Measurements from ENCODE around the gene SLC9A3. TPM values are rescaled to one million over a fixed set of nuclear protein-coding genes. Genes with fewer than 3 reads are reported as not detected.

SLC9A3 gene
- total and polyA plus RNA-seq, 3 experiments from 2014 or later: 2.4 to 2.6 (median 2.5) TPM

Other genes starting within 250 kb of the SLC9A3 start
- 10 to 100 TPM; 31.7 to 38.2 TPM for gene AHRR, start 202.7 kb downstream of the SLC9A3 start, total RNA-seq
- gene AHRR, start 202.7 kb downstream of the SLC9A3 start, polyA plus RNA-seq: not detected
- gene EXOC3, start 81.3 kb downstream of the SLC9A3 start, total RNA-seq: 10 to 100 TPM; 50.2 to 52.4 TPM
- gene EXOC3, start 81.3 kb downstream of the SLC9A3 start, polyA plus RNA-seq: 42.9 TPM
- 10 to 100 TPM; 20.0 to 21.0 TPM for gene CEP72, start 87.9 kb upstream of the SLC9A3 start, total RNA-seq
- gene CEP72, start 87.9 kb upstream of the SLC9A3 start, polyA plus RNA-seq: 4.2 TPM
- under 1 TPM; 0.37 to 0.38 TPM for gene TPPP, start 168.9 kb upstream of the SLC9A3 start, total RNA-seq
- gene TPPP, start 168.9 kb upstream of the SLC9A3 start, polyA plus RNA-seq: 0.79 TPM